CD14-positive monocyte (primary cell): Measurements from ENCODE around the gene CDNF. TPM values are rescaled to one million over a fixed set of nuclear protein-coding genes. Genes with fewer than 3 reads are reported as not detected.

Source experiments
- DNase-seq, 3 donors: peaks; one replicate each; pipeline ENCODE4 v3.0.0-alpha.2; 2011 to 2022
- H2AFZ ChIP-seq: 2 replicates; pipeline ENCODE4 v1.6.0; 2012; ENCODE audit warnings: mild to moderate bottlenecking, low read depth, low read length, inconsistent platforms; ENCODE audit not compliant: insufficient read depth, poor library complexity, severe bottlenecking
- H3K27ac ChIP-seq, 2 donors: 1 replicate in 1 of 2; 2 replicates in 1 of 2; pipeline ENCODE4 v1.5.1; 2012 to 2013; ENCODE audit warnings: low read length in 2 of 2, control low read depth in 1 of 2, inconsistent platforms in 1 of 2, low read depth in 1 of 2, mild to moderate bottlenecking in 1 of 2
- H3K27me3 ChIP-seq, 2 donors: one replicate each; pipeline versions ENCODE4 v1.6.0 to v1.6.1; 2011 to 2013; ENCODE audit warnings: low read length in 2 of 2; ENCODE audit not compliant: control insufficient read depth in 2 of 2, insufficient read depth in 2 of 2
- H3K36me3 ChIP-seq, 2 donors: replicated peaks in 1 of 2; 1 replicate in 1 of 2; 2 replicates in 1 of 2; pipeline versions ENCODE4 v1.5.1 to v1.6.1; 2012 to 2013; ENCODE audit warnings: low read length in 2 of 2, control low read depth in 1 of 2, inconsistent platforms in 1 of 2, mild to moderate bottlenecking in 1 of 2; ENCODE audit not compliant: insufficient read depth in 2 of 2, control insufficient read depth in 1 of 2
- H3K4me1 ChIP-seq, 2 donors: 1 replicate in 1 of 2; 2 replicates in 1 of 2; pipeline versions ENCODE4 v1.5.1 to v1.6.1; 2012 to 2013; ENCODE audit warnings: low read length in 2 of 2, control low read depth in 1 of 2, inconsistent platforms in 1 of 2, mild to moderate bottlenecking in 1 of 2, moderate library complexity in 1 of 2; ENCODE audit not compliant: insufficient read depth in 2 of 2, control insufficient read depth in 1 of 2
- H3K4me2 ChIP-seq: replicated peaks from 2 replicates; pipeline ENCODE3; 2012; ENCODE audit warnings: low read length, moderate library complexity, mild to moderate bottlenecking; ENCODE audit not compliant: poor library complexity, severe bottlenecking; ENCODE audit errors: extremely low read depth
- H3K4me3 ChIP-seq, 3 experiments: fragments of 200-600 bp in 1 of 3; sonication (generic) in 1 of 3; replicated peaks in 1 of 3; 1 replicate in 2 of 3; 2 replicates in 1 of 3; pipeline ENCODE4 v1.5.1; 2011 to 2013; ENCODE audit warnings: low read length in 3 of 3, mild to moderate bottlenecking in 3 of 3, control low read depth in 2 of 3, low read depth in 2 of 3, inconsistent platforms in 1 of 3, moderate library complexity in 1 of 3
- H3K79me2 ChIP-seq: 2 replicates; pipeline ENCODE4 v1.6.0; 2012; ENCODE audit warnings: mild to moderate bottlenecking, control low read depth, inconsistent platforms, low read length, moderate library complexity; ENCODE audit not compliant: insufficient read depth
- H3K9ac ChIP-seq: 2 replicates; pipeline ENCODE4 v1.6.0; 2017; ENCODE audit warnings: low read length, mild to moderate bottlenecking; ENCODE audit not compliant: insufficient read depth, poor library complexity, severe bottlenecking
- H3K9me3 ChIP-seq, 2 donors: replicated peaks in 1 of 2; 1 replicate in 1 of 2; 2 replicates in 1 of 2; pipeline versions ENCODE4 v1.5.1 to v1.6.1; 2012 to 2013; ENCODE audit warnings: low read length in 2 of 2, control low read depth in 1 of 2; ENCODE audit not compliant: control insufficient read depth in 1 of 2, insufficient read depth in 1 of 2
- H4K20me1 ChIP-seq: 2 replicates; pipeline ENCODE4 v1.6.0; 2012; ENCODE audit warnings: mild to moderate bottlenecking, low read length, control low read depth, moderate library complexity; ENCODE audit not compliant: insufficient read depth
- H3K27ac Mint-ChIP-seq, 7 donors: one replicate each; pipeline ENCODE4 v1.8.0; 2020; ENCODE audit warnings: mild to moderate bottlenecking in 7 of 7, mixed read lengths in 7 of 7, moderate library complexity in 6 of 7, inconsistent platforms in 2 of 7
- H3K27me3 Mint-ChIP-seq, 3 donors: one replicate each; pipeline ENCODE4 v1.8.0; 2021 to 2022; ENCODE audit warnings: low read depth in 3 of 3, mild to moderate bottlenecking in 3 of 3, mixed read lengths in 3 of 3, moderate library complexity in 3 of 3, inconsistent platforms in 1 of 3
- H3K36me3 Mint-ChIP-seq, 2 donors: one replicate each; pipeline ENCODE4 v1.8.0; 2020; ENCODE audit warnings: mixed read lengths in 2 of 2, inconsistent platforms in 1 of 2, mild to moderate bottlenecking in 1 of 2
- H3K4me1 Mint-ChIP-seq: one replicate; pipeline ENCODE4 v1.8.0; 2020; ENCODE audit warnings: mild to moderate bottlenecking, mixed read lengths
- H3K4me3 Mint-ChIP-seq, 2 donors: one replicate each; pipeline ENCODE4 v1.8.0; 2020; ENCODE audit warnings: mild to moderate bottlenecking in 2 of 2, mixed read lengths in 2 of 2, moderate library complexity in 1 of 2
- H3K9me3 Mint-ChIP-seq, 7 donors: one replicate each; pipeline ENCODE4 v1.8.0; 2020 to 2022; ENCODE audit warnings: mixed read lengths in 7 of 7, mild to moderate bottlenecking in 6 of 7, moderate library complexity in 6 of 7, inconsistent platforms in 2 of 7
- WGBS: methylation state at CpG from one replicate; pipeline ENCODE4 v1.1.5; 2013; ENCODE audit warnings: missing lambda C conversion rate; ENCODE audit not compliant: insufficient coverage; 5-methylcytosine and 5-hydroxymethylcytosine counted together
- intact Hi-C, 2 donors: fragments of 100-400 bp; cut with micrococcal nuclease; formaldehyde crosslinking; loops; one replicate each; pipeline versions ENCODE4 v1.15.0 to v1.15.1; 2023
- polyA plus RNA-seq, 3 donors: library from polyadenylated mRNA; depleted of rRNA in 1 of 3; unstranded in 2 of 3; stranded (reverse) in 1 of 3; fragments of 300-500 nt in 2 of 3; fragments of >200 nt in 1 of 3; fragmentation: Illumina TruSeq in 2 of 3; gene quantifications; 1 replicate in 2 of 3; 2 replicates in 1 of 3; pipeline ENCODE4 v1.2.3, GENCODE V29; 2012 to 2021
- TF ChIP-seq, protein P1 (sequence below): fragments of 200-600 bp; IDR thresholded peaks from one replicate; pipeline ENCODE4 v1.8.0; 2022; ENCODE audit warnings: antibody characterized with exemption, mild to moderate bottlenecking

The CDNF gene
- polyA plus RNA-seq, 3 donors = 0.28 TPM; not detected in 1

DNA sequence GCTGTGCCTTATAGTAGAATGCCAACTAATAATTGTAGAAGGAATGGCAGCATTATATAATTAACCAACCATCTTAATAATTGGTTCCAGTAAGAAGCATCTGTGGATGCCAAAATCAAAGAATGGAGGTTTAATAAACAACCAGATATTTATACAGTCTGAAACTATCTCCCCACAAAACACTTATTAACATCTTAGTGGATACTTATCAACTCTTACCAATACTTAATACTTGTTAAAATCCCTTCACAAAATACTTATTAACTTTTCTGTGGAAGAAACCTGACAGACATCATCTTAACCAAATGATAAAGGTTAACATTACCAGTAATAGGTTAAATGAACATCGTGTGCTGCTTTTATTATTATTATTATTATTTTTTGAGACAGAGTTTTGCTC lies 34.0 kb downstream of the CDNF start:
- H3K9me3 Mint-ChIP-seq = no peaks in the 10 kb centered on the region
- H3K27me3 ChIP-seq = no peaks in the 10 kb centered on the region
- no peaks in the 10 kb centered on the region for H3K9me3 ChIP-seq
- H3K4me1 Mint-ChIP-seq = peaks cover 3% of the 10 kb centered on the region
- TF ChIP-seq, protein P1, sequence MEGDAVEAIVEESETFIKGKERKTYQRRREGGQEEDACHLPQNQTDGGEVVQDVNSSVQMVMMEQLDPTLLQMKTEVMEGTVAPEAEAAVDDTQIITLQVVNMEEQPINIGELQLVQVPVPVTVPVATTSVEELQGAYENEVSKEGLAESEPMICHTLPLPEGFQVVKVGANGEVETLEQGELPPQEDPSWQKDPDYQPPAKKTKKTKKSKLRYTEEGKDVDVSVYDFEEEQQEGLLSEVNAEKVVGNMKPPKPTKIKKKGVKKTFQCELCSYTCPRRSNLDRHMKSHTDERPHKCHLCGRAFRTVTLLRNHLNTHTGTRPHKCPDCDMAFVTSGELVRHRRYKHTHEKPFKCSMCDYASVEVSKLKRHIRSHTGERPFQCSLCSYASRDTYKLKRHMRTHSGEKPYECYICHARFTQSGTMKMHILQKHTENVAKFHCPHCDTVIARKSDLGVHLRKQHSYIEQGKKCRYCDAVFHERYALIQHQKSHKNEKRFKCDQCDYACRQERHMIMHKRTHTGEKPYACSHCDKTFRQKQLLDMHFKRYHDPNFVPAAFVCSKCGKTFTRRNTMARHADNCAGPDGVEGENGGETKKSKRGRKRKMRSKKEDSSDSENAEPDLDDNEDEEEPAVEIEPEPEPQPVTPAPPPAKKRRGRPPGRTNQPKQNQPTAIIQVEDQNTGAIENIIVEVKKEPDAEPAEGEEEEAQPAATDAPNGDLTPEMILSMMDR = no peak
- no peak overlapping the region for H3K27ac Mint-ChIP-seq
- H3K4me3 Mint-ChIP-seq = no peak overlapping the region
- H3K9ac ChIP-seq = no peak overlapping the region
- DNase-seq = no peak
- WGBS = no CpG with 5 or more reads among the region's 1 CpG
- no peaks in the 10 kb centered on the region for H3K36me3 ChIP-seq
- no peak overlapping the region for H2AFZ ChIP-seq
- no peaks in the 10 kb centered on the region for H3K79me2 ChIP-seq
- no peak overlapping the region for H3K4me3 ChIP-seq
- no peaks in the 10 kb centered on the region for H3K36me3 Mint-ChIP-seq
- H3K27ac ChIP-seq = no peak overlapping the region
- peaks cover 0 to 2% (median 0%) of the 10 kb centered on the region in 3 donors for H3K27me3 Mint-ChIP-seq
- intact Hi-C loops = no loop called here
- no peaks in the 10 kb centered on the region for H4K20me1 ChIP-seq
- no peak overlapping the region for H3K4me2 ChIP-seq
- peaks cover 0 to under 1% of the 10 kb centered on the region in 2 donors for H3K4me1 ChIP-seq

DNA sequence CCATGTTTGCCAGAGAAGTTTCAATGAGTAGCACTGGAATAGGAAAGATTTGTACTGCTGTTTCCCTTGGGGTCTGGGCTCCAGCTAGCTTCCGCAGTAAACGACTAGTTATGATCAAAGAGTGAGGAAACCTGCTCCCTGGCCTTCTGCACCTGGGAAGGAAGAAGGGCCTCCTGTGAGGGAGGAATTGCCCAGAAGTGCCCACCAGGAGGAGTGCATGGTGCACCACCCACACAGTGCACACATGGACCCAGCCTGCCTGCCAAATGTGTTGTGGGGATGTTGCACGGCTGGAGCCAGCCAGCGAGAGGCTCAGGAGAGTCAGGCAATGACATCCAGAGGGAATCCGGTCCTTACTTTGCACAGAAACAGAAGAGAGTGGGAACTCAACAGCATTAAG lies 36.1 kb downstream of the CDNF start:
- no peaks in the 10 kb centered on the region for H3K27me3 ChIP-seq
- H3K4me3 ChIP-seq = no peak overlapping the region
- 87% methylated on average over 4 of the region's 5 CpGs for WGBS
- Mint-ChIP-seq H3K27ac (no peak overlapping the region), H3K9me3 (no peaks in the 10 kb centered on the region), H3K4me1 (peaks cover 13% of the 10 kb centered on the region), H3K27me3 (peaks cover 0 to 2% (median 0%) of the 10 kb centered on the region in 3 donors), H3K4me3 (no peak overlapping the region), H3K36me3 (no peaks in the 10 kb centered on the region)
- H3K9me3 ChIP-seq = no peaks in the 10 kb centered on the region
- no peaks in the 10 kb centered on the region for H3K79me2 ChIP-seq
- intact Hi-C loops = no loop called here
- H4K20me1 ChIP-seq = no peaks in the 10 kb centered on the region
- H3K4me2 ChIP-seq = no peak overlapping the region
- no peak for DNase-seq
- TF ChIP-seq, protein P1 = no peak
- H2AFZ ChIP-seq = no peak overlapping the region
- H3K27ac ChIP-seq = no peak overlapping the region
- H3K4me1 ChIP-seq = peaks cover 0 to 3% of the 10 kb centered on the region in 2 donors
- H3K36me3 ChIP-seq = no peaks in the 10 kb centered on the region
- no peak overlapping the region for H3K9ac ChIP-seq
